D721Med (cell line): ENCODE data around the gene PCGF3.
A peak's percentile ranks its signal among the peaks of the same experiment; 100 is the strongest.

Experiments used
- DNase-seq: peaks from one replicate; pipeline ENCODE4 v3.0.0; 2011; ENCODE audit warnings: low spot score; ENCODE audit not compliant: insufficient read length
- FAIRE-seq: peaks from 2 replicates; lab custom pipeline; 2011; peaks lifted over from hg19 to GRCh38; lab: Jason Lieb, UNC
- CTCF ChIP-seq: IDR thresholded peaks from 2 replicates; pipeline ENCODE4 v1.5.1; 2012; ENCODE audit warnings: mild to moderate bottlenecking, control low read depth; ENCODE audit not compliant: insufficient read depth; ENCODE audit errors: missing control alignments

The PCGF3 gene

GRCh38 chr4:739569-739968, 33.9 kb downstream of the PCGF3 start:
- no peak for TF ChIP-seq CTCF
- FAIRE-seq (no peak), DNase-seq (no peak)

GRCh38 chr4:740011-740410, 34.4 kb downstream of the PCGF3 start:
- no peak for FAIRE-seq
- TF ChIP-seq CTCF, result no peak
- DNase-seq, result no peak

- TF ChIP-seq CTCF, result no peak
- DNase-seq, result no peak
- no peak for FAIRE-seq
Observed at GRCh38 chr4:740656-741282, 35.1 kb downstream of the PCGF3 start.

GRCh38 chr4:742096-742741, 36.6 kb downstream of the PCGF3 start:
- DNase-seq (no peak), FAIRE-seq (no peak)
- TF ChIP-seq CTCF, result no peak

- TF ChIP-seq CTCF, result peak; percentile 81
- FAIRE-seq (no peak), DNase-seq (peak; percentile 95)
Observed at GRCh38 chr4:742742-743311, 37.2 kb downstream of the PCGF3 start.

- no peak for FAIRE-seq
- DNase-seq, result no peak
- TF ChIP-seq CTCF, result no peak
Observed at GRCh38 chr4:743463-744211, 38.0 kb downstream of the PCGF3 start.
